NCI-H128 (cell line): ENCODE measurements around the gene LRIT2.

Experiments
- DNase-seq: peaks from one replicate; lab custom pipeline; 2025; ENCODE audit not compliant: unreplicated experiment; lab: John Stamatoyannopoulos, UW

LRIT2 gene

DNA sequence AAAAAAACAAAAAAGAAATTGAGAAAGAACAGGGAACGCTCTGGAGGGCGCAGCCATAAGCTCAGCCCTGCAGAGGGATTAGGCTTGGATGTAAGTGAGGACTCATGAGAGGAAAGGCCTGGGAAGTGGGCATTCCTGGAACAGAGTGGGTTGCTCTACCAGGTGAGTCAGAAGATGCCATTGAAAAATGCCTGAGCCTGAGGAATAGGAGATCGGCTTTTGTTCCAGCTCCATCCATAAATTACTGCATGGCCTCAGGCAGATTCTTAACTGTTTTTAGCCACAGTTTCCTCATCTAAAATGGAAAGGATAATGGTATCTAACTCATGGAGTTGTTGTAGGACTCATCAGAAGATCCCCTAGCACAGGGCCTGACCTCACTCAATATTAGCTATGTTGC lies 18.4 kb upstream of the LRIT2 start:
- DNase-seq = no peak

DNA sequence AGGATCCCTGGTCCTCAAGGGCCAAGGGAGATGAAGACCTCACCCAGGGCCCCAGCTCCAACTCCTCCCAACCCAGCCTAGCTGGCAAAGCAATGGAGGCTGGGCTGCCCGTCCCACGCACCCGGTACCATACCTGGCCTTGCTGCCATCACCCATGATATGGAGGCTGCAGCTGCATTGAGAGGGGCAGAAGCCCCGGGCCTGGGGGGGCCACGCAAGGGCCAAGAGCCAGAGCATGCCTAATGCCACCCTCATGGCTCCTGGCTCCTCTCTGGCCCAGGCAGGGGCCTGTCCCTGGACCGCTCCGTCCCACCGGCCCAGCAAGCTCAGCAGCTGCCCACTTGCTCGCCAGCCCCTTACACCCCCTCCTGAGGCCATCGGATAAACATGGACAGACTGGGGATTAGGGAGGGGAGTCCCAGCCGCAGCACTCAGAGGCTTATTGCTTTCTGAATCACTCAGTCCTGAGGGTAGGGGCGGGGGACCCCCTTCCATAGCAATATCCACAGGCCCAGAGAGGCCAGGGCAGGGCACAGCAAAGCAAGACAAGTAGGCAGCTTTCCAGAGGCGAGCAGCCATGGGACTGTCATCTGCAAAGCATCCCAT lies 15.9 kb upstream of the LRIT2 start, which contains the start of gene LRIT1:
Gene LRIT1, minus strand, starts transcription at position 362 of the 606 bp plus-strand sequence. Its CDS starts 107 bp downstream, at position 255.
- DNase-seq = no peak

DNA sequence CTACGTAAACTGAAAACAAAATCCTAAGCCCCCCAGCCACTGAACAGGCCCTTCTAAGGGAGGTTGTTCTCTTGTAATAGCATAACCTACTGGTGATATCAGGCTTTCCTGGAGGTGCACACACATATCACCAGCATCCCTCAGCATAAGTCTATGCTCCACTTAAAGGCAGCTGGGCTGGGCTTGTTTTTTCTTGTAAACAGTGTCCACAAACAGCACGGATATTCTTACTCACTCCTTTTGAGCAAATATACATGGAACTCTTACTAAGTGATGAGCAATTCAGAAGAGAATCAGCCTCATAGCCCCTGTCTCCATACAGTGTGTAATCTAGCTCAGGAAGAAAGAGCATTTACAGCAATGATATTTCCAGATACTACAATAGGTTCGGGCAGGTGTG lies 13.6 kb upstream of the LRIT2 start:
- DNase-seq = no peak

DNA sequence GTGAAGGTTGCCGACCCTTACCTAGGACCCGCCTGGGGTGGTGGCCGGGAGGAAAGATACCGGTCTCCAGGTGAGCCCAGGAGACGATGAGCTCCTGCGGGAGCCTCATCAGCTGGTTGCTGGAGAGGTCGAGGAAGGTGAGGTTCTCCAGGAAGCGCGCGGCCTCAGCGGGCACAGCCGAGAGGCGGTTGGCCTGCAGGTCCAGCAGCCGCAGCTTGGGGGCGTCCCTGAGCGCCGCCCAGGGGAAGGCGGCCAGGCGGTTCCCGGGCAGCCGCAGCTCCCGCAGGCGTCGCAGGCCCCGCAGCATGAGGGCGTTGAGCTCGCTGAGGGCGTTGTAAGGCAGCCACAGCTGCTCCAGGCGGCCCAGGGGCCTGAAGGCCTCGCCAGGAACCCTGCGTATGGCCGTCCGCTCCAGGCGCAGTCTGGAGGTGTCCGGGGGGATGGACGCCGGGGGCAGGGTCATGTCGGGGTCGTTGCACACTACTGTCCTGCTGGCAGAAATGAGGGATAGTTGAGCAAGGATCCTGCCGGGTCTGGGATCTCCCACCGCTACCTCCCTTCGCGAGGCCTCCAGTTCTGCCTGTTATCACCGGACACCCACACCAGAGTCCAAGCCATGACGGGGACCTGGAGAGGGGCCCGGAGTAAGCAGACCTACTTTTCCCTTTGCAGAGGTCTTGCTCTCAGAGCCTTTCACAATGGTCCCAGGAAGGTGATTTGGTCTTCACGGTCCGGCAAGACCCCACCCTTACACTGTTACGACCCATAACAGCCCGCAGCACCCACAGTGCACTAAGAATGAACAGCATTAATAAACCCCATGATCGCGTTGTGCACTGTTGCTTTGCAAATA lies 12.1 kb upstream of the LRIT2 start:
- DNase-seq = no peak

DNA sequence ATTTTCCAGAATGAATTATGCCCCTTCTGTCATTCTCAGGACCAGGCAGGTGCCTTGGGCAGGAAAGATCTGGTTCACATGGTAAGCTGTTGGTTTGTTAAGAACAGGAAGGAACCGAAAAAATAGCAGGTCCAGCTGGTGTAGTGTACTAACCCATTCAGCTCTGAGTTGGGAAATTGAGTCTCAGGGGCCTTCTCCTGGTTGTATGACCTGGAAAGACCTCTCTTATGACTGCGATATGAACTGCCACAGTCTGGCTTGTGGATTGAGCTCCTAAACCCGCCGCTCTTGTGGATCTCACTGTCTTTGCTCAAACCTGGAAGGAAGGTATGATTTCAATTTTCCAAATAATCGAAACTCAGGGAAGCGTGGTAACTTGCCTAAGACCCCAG lies 11.5 kb upstream of the LRIT2 start:
- DNase-seq = no peak

DNA sequence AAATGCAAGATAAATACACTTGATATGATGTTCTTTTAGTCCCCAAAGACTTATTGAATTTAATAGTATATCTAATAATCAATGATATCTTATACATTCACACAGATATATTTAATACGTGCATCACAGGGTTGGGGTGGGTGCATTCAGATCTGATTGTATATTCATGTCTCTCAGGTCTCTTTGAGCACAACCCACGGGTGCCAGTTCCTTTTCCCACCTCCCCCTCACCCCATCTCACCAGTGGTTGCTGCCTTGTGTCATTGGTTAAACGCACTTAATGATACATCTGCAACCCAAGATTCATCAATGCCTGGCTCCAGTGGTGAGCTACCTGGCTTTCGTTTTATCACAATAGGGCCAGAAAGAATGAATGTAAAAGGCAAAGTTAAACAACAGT lies 9.8 kb upstream of the LRIT2 start:
- DNase-seq = no peak

DNA sequence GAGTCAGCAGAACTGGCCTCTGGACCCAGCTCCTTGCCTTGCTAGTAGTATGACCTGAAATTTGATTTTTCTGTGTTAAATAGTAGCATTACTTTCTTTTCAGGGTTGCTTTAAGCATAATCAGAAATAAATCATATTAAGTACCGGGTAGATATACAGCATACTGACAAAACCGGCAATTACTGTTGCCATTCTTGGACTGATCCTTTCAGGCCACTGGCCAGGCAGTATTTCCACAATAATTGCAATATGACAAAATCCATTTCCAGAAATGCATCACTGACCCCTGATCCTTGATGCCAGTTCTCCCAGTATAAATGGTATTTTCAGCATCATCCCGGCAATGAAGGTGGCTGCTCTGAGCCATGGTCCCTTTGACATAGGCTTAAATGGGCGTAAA lies 9.1 kb upstream of the LRIT2 start:
- no peak for DNase-seq

DNA sequence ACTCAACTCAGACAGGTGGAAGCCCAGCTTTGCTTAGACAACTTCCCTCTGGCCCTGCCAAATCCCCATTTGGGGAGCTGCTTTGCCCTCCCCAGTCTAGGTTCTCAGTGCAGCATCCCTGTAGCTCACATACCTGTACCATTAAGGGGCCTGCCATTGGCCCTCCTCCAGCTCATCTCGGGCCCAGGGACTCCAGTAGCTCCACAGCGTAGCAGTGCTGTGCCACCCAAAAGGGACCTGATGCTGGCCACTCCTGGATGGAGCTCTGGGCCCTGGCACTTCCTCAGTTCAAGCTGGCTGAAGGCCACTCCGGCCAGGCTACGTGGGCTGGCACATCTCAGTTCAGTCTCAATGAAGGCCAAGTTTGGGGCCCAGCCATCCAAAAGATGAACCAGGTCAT lies 8.6 kb upstream of the LRIT2 start:
- DNase-seq = no peak

DNA sequence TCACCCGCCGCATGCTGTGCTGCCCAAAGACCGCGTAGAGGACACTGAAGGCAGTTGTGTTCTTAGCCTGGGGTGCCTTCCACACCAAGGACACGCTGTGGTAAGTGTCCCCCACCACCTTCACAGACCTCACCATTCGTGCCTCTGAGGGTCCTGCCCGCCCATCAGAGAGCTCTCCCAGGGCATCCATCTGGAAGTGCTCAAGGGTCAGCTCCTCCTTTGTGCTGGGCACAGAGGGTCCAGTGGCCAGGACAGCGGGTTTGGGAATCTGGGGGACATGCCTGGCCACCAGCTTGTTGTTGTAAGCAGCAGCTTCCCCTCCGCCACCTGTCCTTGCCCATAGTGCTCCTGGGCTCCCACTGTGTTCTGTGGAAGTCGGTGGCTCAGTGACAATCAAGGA lies 7.0 kb upstream of the LRIT2 start:
- DNase-seq = no peak

DNA sequence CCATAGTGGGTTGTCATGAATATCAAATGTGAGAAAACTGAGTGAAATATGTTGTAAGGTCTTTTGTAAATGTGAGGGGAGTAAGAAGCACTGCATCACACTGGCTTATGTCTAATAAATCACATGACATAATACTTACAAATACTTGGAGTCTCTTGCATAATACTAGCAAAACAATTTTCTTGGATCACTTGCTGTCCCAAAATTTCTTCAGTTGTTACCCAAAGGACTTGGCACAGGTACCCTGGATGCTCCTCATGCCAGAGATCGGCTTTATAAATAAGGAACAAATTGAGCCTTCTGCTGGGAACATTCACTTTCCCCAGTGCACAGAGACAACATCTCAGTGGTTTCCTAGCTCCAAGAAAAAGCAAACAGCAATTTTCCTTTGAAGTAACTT lies 5.0 kb upstream of the LRIT2 start:
- DNase-seq = no peak

DNA sequence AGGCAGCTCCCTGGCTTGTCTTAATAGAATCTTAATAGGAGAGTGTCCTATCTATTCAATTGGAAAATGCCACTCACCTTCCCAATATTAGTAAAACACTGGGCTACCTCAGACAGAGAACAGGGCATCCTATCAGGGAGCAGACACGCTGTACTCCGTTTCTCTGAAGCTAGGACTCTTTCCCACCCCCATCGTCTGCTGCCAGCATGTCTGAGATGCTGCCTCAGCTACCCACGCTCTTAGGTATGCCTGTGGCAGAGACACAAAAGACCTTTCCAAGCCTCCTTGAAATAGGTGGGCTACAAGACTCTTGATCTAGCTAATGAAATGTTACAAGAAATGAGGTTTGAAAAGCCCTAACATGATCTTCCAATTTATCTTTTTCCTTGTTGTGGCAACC lies 2.5 kb upstream of the LRIT2 start:
- no peak for DNase-seq

DNA sequence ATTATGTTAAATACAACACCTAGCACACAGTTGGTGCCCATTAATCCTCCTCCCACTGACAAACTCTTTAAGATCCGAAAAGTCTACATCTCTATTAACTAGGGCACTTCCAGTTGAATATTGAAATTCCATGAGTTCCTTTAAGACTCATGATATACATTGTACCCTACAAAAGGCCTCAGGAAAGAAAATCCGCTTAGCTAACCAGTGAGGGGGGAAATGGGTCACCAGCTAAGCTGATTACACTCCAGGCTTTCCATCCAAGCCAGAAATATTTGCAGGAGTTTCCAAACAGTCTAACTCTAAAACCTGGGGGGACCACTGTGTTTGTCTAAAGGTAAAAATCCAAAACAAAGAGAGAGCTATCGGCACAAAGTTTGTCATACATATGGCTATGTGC lies 1.3 kb upstream of the LRIT2 start:
- DNase-seq = no peak

DNA sequence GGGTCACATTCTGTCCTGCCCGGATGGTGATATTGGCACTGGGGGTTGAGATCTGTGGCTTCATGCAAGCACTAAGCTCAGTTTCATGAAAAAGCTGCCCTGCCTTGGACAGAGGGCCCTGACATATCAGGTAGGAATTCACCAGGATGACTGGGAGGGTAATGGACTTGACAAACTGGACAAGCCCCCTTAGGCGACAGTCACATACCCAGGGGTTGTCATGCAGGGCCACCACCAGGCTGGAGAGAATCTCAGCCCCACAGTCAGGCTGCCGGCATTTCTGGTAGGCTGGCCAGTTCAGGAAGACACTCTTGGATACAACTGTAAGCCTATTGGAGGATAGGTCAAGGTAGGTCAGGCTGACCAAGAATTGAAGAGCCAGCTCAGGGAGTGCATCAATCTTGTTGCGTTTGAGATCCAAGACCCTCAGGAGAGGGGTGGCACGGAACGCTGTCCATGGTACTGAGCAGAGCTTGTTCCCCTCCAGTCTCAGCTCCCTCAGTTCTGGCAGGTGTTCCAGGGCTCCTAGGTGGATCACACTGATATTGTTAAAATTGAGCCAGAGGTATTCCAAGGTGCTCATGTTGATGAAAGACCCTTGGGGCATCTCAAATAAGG lies 824 bp downstream of the LRIT2 start:
- DNase-seq = no peak

DNA sequence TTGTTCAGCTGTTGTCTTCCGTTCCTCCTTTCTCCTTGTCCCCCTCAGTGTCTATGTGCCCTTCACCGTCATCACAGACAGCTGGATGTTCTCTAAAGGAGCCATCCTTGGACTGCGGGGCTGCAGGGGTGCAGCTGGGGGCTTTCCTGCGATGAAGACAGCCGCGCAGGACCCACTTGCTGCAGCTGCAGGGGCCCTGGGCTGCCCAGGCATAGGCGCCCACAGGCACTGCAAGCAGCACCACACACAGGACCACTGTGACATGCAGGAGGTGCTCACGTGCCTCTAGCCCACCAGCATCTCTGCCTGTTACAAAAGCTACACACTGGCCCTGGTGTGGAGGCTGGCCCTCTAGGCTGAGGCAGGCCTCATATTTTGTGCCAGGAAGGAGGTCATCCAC lies 3.4 kb downstream of the LRIT2 start:
- DNase-seq = no peak

DNA sequence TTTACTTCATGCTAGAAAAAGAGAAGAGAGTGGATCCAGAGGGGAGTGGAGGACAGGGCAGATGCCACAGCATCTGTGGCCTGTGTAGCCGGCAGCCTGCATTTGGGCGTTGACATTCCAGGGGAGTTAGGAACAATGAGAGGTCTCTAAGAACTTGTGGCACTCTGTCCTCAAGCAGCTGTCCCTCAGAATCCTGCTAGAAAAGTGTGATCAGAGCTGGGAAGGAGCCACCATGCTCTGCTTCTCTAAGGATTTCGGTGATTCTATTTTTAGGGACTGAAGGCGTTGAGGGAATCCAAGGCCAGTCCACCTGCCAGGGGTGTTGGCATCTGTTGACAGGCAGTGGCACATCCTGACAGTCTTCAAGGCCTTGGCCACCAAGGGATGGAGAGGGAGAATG lies 7.6 kb downstream of the LRIT2 start:
- DNase-seq = no peak

DNA sequence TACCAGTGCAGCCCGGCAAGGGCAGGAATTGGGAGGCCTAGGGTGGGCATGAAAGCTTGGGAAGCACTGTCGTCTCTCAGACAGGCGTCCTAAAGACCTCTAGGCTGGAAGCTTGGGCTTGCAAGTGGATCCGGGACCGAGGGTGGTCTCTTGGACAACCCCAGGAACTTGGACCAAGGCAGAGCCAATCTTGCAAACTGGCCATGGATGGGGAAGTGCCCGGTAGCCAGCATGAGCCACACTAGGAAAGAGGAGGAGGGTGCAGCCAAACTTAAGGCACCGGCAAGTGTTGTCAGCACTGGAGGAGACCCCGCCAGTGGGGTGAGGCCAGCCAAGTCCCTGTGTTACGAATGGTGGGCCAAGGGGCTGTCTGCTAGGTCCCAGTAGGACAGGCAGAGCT lies 8.5 kb downstream of the LRIT2 start:
- DNase-seq = no peak

DNA sequence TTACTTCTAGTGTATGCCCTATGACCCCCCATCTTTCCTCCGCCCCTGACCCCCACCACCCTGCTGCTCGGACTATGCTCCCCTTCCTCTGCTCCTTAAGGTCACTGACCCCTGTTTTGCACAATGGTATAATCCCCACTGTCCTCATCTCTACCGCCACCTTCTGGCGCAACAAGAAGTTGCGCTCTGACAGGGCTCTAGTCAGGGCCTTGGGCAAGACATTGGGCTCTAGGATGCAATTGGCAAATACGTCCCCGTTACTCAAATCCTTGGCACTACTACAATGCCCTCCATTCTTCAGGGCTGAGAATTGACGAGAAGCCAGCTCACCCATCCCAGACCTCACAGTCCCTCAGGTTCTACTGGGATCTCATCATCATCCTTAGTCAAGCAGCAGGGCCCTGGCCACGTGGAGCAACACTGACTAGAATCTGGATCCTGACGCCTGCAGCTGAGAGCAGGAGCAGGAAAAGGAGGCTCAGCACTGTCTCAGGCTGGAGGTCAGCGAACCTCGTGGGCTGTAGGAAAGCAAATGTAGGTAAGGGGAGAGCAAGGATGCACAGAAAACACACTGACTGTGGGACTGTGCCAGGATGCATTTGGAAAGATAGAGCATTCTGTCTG lies 10.6 kb downstream of the LRIT2 start:
- DNase-seq = no peak

DNA sequence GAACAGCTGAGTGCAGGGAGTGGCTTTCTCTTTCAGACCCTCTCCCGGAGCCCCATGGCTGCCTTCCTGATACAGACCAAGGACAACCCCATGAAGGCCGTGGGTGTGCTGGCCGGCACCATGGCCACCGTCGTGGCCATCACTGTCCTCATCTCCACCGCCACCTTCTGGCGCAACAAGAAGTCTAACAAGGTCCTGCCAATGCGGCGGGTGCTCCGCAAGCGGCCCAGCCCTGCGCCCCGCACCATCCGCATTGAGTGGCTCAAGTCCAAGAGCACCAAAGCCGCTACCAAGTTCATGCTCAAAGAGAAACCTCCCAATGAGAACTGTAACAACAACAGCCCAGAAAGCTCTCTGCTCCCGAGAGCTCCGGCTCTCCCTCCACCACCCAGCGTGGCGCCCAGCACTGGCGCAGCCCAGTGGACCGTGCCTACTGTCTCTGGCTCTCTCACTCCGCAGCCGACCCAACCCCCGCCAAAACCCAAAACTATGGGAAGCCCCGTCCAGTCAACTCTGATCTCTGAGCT lies 11.2 kb downstream of the LRIT2 start:
- DNase-seq = no peak

DNA sequence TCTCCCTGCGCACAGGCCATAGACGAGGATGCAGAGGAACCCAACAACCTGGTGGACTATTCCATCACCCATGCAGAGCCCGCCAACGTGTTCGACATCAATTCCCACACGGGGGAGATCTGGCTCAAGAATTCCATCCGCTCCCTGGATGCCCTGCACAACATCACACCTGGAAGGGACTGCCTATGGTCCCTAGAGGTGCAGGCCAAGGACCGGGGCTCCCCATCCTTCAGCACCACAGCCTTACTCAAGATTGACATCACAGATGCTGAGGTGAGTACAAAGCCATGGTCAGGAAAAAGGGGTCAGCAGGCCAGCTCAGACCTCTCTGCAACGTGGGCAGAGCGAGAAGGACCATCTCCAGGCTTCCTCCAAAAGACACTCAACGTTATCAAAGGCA lies 12.3 kb downstream of the LRIT2 start:
- no peak for DNase-seq

DNA sequence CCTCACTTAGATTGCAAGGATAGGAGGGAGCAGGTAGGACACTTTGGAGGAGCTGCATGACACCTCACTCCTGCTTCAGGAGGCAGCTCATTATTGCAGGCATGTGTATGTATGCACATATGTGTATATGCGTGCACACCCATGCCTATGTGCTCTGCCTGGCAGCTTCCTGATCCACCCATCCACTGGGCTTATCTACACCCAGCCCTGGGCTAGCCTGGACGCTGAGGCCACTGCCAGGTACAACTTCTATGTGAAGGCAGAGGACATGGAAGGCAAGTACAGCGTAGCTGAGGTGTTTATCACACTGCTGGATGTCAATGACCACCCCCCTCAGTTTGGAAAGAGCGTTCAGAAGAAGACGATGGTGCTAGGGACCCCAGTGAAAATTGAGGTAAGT lies 13.3 kb downstream of the LRIT2 start:
- no peak for DNase-seq

DNA sequence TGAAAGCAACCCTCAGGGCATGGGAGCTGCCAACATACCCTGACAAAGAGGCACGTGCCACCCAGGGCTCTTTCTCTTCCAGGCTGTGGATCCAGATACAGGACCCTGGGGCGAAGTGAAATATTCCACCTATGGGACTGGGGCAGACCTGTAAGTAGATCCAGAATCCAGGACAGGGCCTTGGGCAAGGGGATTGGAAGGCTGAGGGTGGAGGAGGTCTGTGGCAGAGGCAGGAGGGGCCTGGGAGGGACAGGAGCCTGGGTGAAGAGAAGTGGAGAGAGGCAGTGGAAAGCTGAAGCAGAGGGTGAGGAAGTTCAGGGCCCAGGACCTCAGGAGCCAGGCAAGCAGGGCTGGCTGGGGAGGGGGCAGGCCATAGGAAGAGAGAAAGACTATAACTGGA lies 13.8 kb downstream of the LRIT2 start:
- no peak for DNase-seq

DNA sequence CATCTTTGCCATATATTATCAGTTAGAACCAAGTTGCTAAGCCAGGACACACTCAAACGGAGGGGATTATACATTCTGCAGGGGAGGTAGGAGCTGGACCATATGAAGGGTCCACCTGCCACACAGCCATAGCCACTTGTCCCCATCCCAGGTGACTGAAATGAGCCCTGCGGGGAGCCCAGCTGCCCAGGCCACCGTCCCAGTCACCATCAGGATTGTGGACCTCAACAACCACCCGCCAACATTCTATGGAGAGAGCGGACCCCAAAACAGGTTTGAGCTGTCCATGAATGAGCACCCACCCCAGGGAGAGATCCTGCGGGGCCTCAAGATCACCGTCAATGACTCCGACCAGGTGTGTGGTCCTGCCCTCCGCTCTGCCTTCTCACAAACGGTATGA lies 17.3 kb downstream of the LRIT2 start:
- DNase-seq = no peak
